ENCODE results near the gene ANKH. TPM values are rescaled to one million over a fixed set of nuclear protein-coding genes. Genes with fewer than 3 reads are reported as not detected.

The ANKH gene
- total and polyA plus RNA-seq, 8 donors = 3.6 to 115 (median 14.3) TPM

DNA sequence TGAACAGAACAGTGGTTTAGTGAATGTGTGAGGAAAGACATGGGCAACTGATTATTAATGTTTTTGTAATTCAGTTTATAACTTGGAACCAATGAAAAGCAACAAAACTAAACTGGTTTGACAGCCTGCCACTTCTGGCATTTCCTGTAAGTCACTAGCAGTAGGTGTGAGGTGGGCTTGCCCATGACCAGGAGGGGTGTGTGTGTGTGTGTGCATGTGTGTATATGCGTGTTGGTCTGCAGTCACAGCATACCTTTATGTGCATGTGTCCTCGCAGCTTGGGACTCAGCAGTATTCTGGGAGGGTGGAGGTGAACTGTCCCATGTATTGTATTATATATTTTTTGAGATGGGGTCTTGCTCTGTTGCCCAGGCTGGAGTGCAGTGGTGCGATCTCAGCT is 174.7 kb downstream of the ANKH start:
- H3K9me3 ChIP-seq = no peaks in the 10 kb centered on the region
- no peak for DNase-seq
- no peaks in the 10 kb centered on the region for H3K27me3 ChIP-seq
- no peak for TF ChIP-seq POLR2A (IDR thresholded peaks at IDR 0.05)
- 83 to 100% (median 98%) methylated on average over 3 of the region's 3 CpGs for WGBS, 5 donors
- no peak overlapping the region for H3K4me3 ChIP-seq
- H3K4me1 ChIP-seq = peaks cover 0 to 25% (median 5%) of the 10 kb centered on the region in 4 donors
- intact Hi-C loops (cut with DNase I; ENCODE audit: low total_unique reads) = no loop called here
- H3K36me3 ChIP-seq = peaks cover 44 to 85% (median 79%) of the 10 kb centered on the region in 4 donors
- no peak overlapping the region for H3K27ac ChIP-seq

DNA sequence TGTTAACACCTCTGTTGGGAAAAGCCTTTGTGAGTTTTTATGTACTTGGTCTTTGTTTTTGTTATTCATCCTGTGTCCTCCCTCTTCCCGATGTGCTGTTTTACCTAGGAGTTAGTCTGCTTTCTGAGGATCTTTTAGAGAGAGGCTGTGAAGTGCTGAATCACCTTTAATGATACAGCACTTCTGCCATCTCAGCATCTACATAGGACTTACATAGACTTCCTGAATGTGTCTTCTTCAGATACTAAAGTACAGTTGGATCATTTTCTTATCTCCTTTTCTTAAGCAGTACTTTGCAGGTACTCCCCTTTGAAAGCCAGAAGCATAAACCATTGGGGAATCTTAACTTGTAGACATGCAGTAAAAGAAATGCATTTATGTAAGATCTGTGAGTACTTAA is 175.5 kb downstream of the ANKH start:
- Histone ChIP-seq H3K4me3 (no peak overlapping the region), H3K4me1 (peaks cover 0 to 25% (median 4%) of the 10 kb centered on the region in 4 donors), H3K36me3 (peaks cover 47 to 86% (median 81%) of the 10 kb centered on the region in 4 donors), H3K27ac (no peak overlapping the region), H3K9me3 (no peaks in the 10 kb centered on the region), H3K27me3 (no peaks in the 10 kb centered on the region)
- 30 to 49% (median 42%) methylated on average over 1 of the region's 1 CpG for WGBS, 5 donors
- TF ChIP-seq EP300 (IDR thresholded peaks at IDR 0.05) (no peak), POLR2A (IDR thresholded peaks at IDR 0.05) (no peak), POLR2AphosphoS5 (IDR thresholded peaks at IDR 0.05) (no peak)
- TF ChIP-seq, protein P1, sequence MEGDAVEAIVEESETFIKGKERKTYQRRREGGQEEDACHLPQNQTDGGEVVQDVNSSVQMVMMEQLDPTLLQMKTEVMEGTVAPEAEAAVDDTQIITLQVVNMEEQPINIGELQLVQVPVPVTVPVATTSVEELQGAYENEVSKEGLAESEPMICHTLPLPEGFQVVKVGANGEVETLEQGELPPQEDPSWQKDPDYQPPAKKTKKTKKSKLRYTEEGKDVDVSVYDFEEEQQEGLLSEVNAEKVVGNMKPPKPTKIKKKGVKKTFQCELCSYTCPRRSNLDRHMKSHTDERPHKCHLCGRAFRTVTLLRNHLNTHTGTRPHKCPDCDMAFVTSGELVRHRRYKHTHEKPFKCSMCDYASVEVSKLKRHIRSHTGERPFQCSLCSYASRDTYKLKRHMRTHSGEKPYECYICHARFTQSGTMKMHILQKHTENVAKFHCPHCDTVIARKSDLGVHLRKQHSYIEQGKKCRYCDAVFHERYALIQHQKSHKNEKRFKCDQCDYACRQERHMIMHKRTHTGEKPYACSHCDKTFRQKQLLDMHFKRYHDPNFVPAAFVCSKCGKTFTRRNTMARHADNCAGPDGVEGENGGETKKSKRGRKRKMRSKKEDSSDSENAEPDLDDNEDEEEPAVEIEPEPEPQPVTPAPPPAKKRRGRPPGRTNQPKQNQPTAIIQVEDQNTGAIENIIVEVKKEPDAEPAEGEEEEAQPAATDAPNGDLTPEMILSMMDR (IDR thresholded peaks at IDR 0.05) = no peak
- intact Hi-C loops (cut with DNase I; ENCODE audit: low total_unique reads) = no loop called here
- DNase-seq = no peak

DNA sequence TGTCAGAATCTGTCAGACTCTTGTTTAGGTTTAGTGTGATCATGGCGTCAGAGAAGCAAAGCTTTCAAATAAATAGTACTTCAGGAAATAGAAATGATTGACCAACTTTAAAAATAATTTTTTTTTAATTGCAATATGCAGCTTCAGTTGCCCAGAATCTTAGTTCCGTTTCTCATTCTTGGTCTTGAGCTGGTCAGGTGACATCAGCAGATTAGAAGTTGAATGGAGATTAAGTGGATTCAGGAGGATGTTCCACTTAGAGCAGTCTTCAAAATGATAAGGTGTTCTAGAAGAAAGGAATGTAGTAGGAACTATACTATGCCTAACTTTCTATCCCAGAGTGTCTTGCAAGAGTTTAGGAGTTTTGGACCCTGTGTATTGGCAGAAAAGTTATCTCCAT is 176.4 kb downstream of the ANKH start:
- no peak for TF ChIP-seq POLR2AphosphoS5 (IDR thresholded peaks at IDR 0.05)
- TF ChIP-seq POLR2A (IDR thresholded peaks at IDR 0.05) = no peak
- TF ChIP-seq EP300 (IDR thresholded peaks at IDR 0.05) = no peak
- TF ChIP-seq, protein P1 (IDR thresholded peaks at IDR 0.05) = no peak
- H3K9me3 ChIP-seq = peaks cover 0 to 6% (median 2%) of the 10 kb centered on the region in 4 donors
- no peak overlapping the region for H3K4me3 ChIP-seq
- no peak overlapping the region for H3K27ac ChIP-seq
- H3K27me3 ChIP-seq = no peaks in the 10 kb centered on the region
- H3K4me1 ChIP-seq = peaks cover 0 to 18% (median 0%) of the 10 kb centered on the region in 4 donors
- H3K36me3 ChIP-seq = peaks cover 56 to 89% (median 84%) of the 10 kb centered on the region in 4 donors
- intact Hi-C loops (cut with DNase I; ENCODE audit: low total_unique reads) = no loop called here
- DNase-seq = no peak
- 84 to 91% (median 85%) methylated on average over 2 of the region's 2 CpGs for WGBS, 5 donors

DNA sequence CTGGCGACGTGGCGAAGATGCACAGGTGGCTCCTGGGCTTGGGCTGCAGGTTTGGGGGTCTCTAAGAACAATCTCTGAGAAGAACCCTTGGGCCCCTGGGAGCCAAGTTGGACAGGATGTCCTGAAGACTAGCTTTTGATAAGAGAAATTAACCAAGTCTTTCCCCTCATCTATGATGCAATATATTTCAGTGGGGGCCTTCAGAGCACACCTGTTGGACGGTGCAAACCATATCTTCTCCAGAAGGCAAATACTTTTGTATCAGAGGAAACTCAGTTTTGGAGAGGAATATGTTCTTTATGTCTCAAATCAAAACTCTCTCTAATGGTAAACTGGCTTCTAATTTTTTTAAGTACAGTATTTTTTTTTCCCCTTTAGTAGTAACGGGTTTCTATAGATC is 178.5 kb downstream of the ANKH start:
- 93 to 100% (median 99%) methylated on average over 5 of the region's 5 CpGs for WGBS, 5 donors
- Histone ChIP-seq H3K4me3 (no peak overlapping the region), H3K4me1 (peaks cover 0 to 13% (median 0%) of the 10 kb centered on the region in 4 donors), H3K27me3 (no peaks in the 10 kb centered on the region), H3K27ac (no peak overlapping the region), H3K36me3 (peaks cover 62 to 89% (median 84%) of the 10 kb centered on the region in 4 donors), H3K9me3 (peaks cover 0 to 10% (median 4%) of the 10 kb centered on the region in 4 donors)
- intact Hi-C loops (cut with DNase I; ENCODE audit: low total_unique reads) = no loop called here
- DNase-seq = no peak
- no peak for TF ChIP-seq POLR2AphosphoS5 (IDR thresholded peaks at IDR 0.05)
- TF ChIP-seq, protein P1 (IDR thresholded peaks at IDR 0.05) = no peak
- TF ChIP-seq POLR2A (IDR thresholded peaks at IDR 0.05) = no peak
- TF ChIP-seq EP300 (IDR thresholded peaks at IDR 0.05) = no peak

DNA sequence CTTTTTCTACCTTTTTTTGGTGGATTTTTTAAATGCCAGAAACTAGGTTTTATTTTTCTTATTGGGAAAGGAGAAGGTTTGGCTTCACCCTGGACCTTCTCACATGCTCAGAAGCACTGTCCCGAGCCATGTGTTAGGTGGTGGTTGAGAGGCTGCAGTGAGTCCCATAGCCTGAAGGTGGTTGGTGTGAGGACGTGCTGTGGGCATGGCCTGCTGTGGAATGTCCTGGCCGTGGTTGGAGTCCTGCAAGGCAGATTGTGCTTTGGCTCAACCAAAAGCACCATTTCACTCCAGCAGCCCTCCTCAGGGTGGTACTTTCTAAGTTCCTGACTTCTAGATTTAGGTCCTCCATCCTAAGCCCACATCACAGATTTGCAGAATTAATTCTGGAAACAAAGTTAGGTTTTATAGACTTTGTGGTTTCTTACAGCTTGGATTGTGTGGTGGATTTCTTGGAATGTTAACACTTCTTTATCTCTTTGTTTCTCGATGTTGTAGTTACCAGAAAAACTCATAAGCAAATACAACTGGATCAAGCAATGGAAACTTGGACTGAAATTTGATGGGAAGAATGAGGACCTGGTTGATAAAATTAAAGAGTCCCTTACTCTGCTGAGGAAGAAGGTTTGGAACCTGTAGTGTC is 184.4 kb downstream of the ANKH start:
- intact Hi-C loops (cut with DNase I; ENCODE audit: low total_unique reads) = no loop called here
- no peak overlapping the region for H3K4me3 ChIP-seq
- H3K4me1 ChIP-seq = peaks cover 0 to 35% (median 17%) of the 10 kb centered on the region in 4 donors
- peaks cover 54 to 87% (median 85%) of the 10 kb centered on the region in 4 donors for H3K36me3 ChIP-seq
- 27 to 47% (median 41%) methylated on average over 3 to 4 of the region's 4 CpGs for WGBS, 5 donors
- DNase-seq = no peak
- H3K27me3 ChIP-seq = no peaks in the 10 kb centered on the region
- no peak overlapping the region for H3K27ac ChIP-seq
- no peak for TF ChIP-seq POLR2A (IDR thresholded peaks at IDR 0.05)
- no peak for TF ChIP-seq EP300 (IDR thresholded peaks at IDR 0.05)
- no peak for TF ChIP-seq POLR2AphosphoS5 (IDR thresholded peaks at IDR 0.05)
- TF ChIP-seq, protein P1 (IDR thresholded peaks at IDR 0.05) = no peak
- H3K9me3 ChIP-seq = peaks cover 0 to 10% (median 4%) of the 10 kb centered on the region in 4 donors
